PC-9 (cell line): Measurements from ENCODE around the gene NMNAT3. TPM values are rescaled to one million over a fixed set of nuclear protein-coding genes. Genes with fewer than 3 reads are reported as not detected.

ENCODE experiments used
- BruUV-seq: library from RNA; stranded (reverse); fragments of 400-500 nt; replicated peaks from 2 replicates; lab custom pipeline; 2021; lab: Mats Ljungman, UMichigan
- CTCF ChIA-PET: fragments of 300-600 bp; sonication (Branson Sonifier 250); formaldehyde crosslinking; loops from one replicate; lab custom pipeline; 2022; ENCODE audit warnings: antibody characterized with exemption; lab: Charles Lee
- POLR2A ChIA-PET: fragments of 300-600 bp; sonication (Branson Sonifier 250); formaldehyde crosslinking; loops from one replicate; lab custom pipeline; 2022; ENCODE audit warnings: antibody characterized with exemption; ENCODE audit not compliant: unreplicated experiment; lab: Charles Lee
- DNase-seq, 2 experiments: peaks; one replicate each; pipeline versions ENCODE4 v3.0.0 to v3.0.0-alpha.2; 2015 to 2022; ENCODE audit warnings: mixed read lengths in 1 of 2
- H2AFZ ChIP-seq: fragments of 200-600 bp; sonication (generic); 2 replicates; pipeline ENCODE4 v1.8.1; 2017; ENCODE audit warnings: antibody characterized with exemption
- H3F3A ChIP-seq: fragments of 200-600 bp; sonication (generic); 2 replicates; pipeline ENCODE4 v1.8.1; 2017; ENCODE audit warnings: antibody characterized with exemption, mild to moderate bottlenecking, low read depth; ENCODE audit not compliant: insufficient read depth
- H3K27ac ChIP-seq: fragments of 200-600 bp; sonication (generic); 2 replicates; pipeline ENCODE4 v1.6.1; 2016; ENCODE audit warnings: mixed run types
- H3K27me3 ChIP-seq: fragments of 200-600 bp; sonication (generic); 2 replicates; pipeline ENCODE4 v1.6.1; 2016; ENCODE audit warnings: low read depth, mixed run types; ENCODE audit not compliant: insufficient read depth
- H3K36me3 ChIP-seq: fragments of 200-600 bp; sonication (generic); 2 replicates; pipeline ENCODE4 v1.6.1; 2016; ENCODE audit warnings: low read depth, mixed run types
- H3K4me1 ChIP-seq: fragments of 200-600 bp; sonication (generic); replicated peaks from 2 replicates; pipeline ENCODE4 v1.6.1; 2016; ENCODE audit warnings: mixed run types; ENCODE audit not compliant: insufficient read depth
- H3K4me2 ChIP-seq: fragments of 200-600 bp; sonication (generic); 2 replicates; pipeline ENCODE4 v1.6.1; 2017; ENCODE audit warnings: mixed run types
- H3K4me3 ChIP-seq: fragments of 200-600 bp; sonication (generic); 2 replicates; pipeline ENCODE4 v1.6.1; 2016; ENCODE audit warnings: mixed run types
- H3K79me2 ChIP-seq: fragments of 200-600 bp; sonication (generic); 2 replicates; pipeline ENCODE4 v1.6.1; 2017; ENCODE audit warnings: low read depth, mixed run types
- H3K9me2 ChIP-seq: fragments of 200-600 bp; sonication (generic); 2 replicates; pipeline ENCODE4 v1.8.1; 2017; ENCODE audit warnings: mild to moderate bottlenecking; ENCODE audit not compliant: insufficient read depth
- H3K9me3 ChIP-seq: fragments of 200-600 bp; sonication (generic); 2 replicates; pipeline ENCODE4 v1.8.1; 2016; ENCODE audit warnings: low read depth; ENCODE audit not compliant: insufficient read depth
- H4K20me1 ChIP-seq: fragments of 200-600 bp; sonication (generic); 2 replicates; pipeline ENCODE4 v1.8.1; 2017; ENCODE audit not compliant: insufficient read depth
- EZH2 ChIP-seq: fragments of 200-600 bp; sonication (generic); IDR thresholded peaks from 2 replicates; pipeline ENCODE4 v1.8.0; 2017; ENCODE audit warnings: antibody characterized with exemption, low read depth
- intact Hi-C: fragments of 100-400 bp; cut with micrococcal nuclease; formaldehyde crosslinking; loops from one replicate; pipeline ENCODE4 v1.10.0; 2022; ENCODE audit not compliant: unreplicated experiment
- total RNA-seq: library from RNA; stranded (reverse); gene quantifications from 2 replicates; pipeline ENCODE4 v1.2.3, GENCODE V29; 2021
- TF ChIP-seq, protein P1 (sequence below): fragments of 200-600 bp; sonication (generic); conservative IDR thresholded peaks from 2 replicates; pipeline ENCODE4 v1.6.1; 2017; ENCODE audit warnings: mixed run types, antibody characterized with exemption, mild to moderate bottlenecking, moderate library complexity

The NMNAT3 gene
- total RNA-seq, 1 experiment from 2014 or later, result 1.6 TPM

- Histone ChIP-seq H3K4me2 (no peak overlapping the region), H2AFZ (no peak overlapping the region), H3K79me2 (no peaks in the 10 kb centered on the region), H3K27ac (no peak overlapping the region), H4K20me1 (no peaks in the 10 kb centered on the region; the same call in 1 of the 2 replicates), H3K27me3 (no peaks in the 10 kb centered on the region), H3K4me1 (0 out of 2 replicates have a peak, but pooled peaks cover 4% of the 10 kb centered on the region), H3K36me3 (no peaks in the 10 kb centered on the region), H3K9me3 (no peaks in the 10 kb centered on the region), H3F3A (no peaks in the 10 kb centered on the region), H3K9me2 (no peaks in the 10 kb centered on the region; the same call in 1 of the 2 replicates), H3K4me3 (no peak overlapping the region)
- TF ChIP-seq, protein P1, sequence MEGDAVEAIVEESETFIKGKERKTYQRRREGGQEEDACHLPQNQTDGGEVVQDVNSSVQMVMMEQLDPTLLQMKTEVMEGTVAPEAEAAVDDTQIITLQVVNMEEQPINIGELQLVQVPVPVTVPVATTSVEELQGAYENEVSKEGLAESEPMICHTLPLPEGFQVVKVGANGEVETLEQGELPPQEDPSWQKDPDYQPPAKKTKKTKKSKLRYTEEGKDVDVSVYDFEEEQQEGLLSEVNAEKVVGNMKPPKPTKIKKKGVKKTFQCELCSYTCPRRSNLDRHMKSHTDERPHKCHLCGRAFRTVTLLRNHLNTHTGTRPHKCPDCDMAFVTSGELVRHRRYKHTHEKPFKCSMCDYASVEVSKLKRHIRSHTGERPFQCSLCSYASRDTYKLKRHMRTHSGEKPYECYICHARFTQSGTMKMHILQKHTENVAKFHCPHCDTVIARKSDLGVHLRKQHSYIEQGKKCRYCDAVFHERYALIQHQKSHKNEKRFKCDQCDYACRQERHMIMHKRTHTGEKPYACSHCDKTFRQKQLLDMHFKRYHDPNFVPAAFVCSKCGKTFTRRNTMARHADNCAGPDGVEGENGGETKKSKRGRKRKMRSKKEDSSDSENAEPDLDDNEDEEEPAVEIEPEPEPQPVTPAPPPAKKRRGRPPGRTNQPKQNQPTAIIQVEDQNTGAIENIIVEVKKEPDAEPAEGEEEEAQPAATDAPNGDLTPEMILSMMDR, result no peak
- no peak for TF ChIP-seq EZH2
- ChIA-PET CTCF (interaction anchor here (0.5 kb wide), 1 partner anchor 887 kb away, joined by 3 read pairs; no protein-coding TSS in a partner anchor), POLR2A (no interaction called here)
- no peak for DNase-seq
- intact Hi-C loops, result no loop called here
- BruUV-seq, result no TSS peak
These were observed 5.7 kb downstream of the NMNAT3 start for GRCh38 chr3:139671863-139672646.

DNA sequence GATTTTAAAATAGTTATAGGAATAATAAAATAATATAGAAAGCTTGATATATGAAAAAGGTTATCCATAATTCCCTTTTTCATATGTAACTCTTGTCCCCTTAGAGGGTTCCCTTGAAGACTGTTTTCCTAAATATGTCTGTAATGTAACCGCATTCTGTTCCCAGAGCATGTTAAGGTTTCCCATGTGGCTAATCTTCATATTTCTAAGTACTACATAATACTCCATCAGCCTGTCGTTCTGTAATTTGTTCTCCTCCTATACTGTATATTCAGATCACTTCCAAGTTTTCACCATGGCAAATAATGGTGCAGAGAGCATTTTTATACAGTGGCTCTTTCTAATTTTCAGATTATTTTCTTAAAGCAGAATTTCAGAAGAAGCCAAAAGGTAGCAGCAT is 6.7 kb downstream of the NMNAT3 start:
- no peaks in the 10 kb centered on the region for H3K36me3 ChIP-seq
- no peaks in the 10 kb centered on the region for H3F3A ChIP-seq
- ChIA-PET POLR2A (no interaction called here), CTCF (no interaction called here)
- no peaks in the 10 kb centered on the region for H3K9me3 ChIP-seq
- intact Hi-C loops, result no loop called here
- no peak overlapping the region for H3K4me2 ChIP-seq
- no peak overlapping the region for H2AFZ ChIP-seq
- H3K27me3 ChIP-seq, result no peaks in the 10 kb centered on the region
- BruUV-seq, result no TSS peak
- H4K20me1 ChIP-seq, result no peaks in the 10 kb centered on the region; the same call in 1 of the 2 replicates
- H3K4me1 ChIP-seq, result no peaks in the 10 kb centered on the region
- no peak overlapping the region for H3K27ac ChIP-seq
- no peaks in the 10 kb centered on the region; the same call in 1 of the 2 replicates for H3K9me2 ChIP-seq
- H3K79me2 ChIP-seq, result no peaks in the 10 kb centered on the region
- no peak for DNase-seq
- no peak overlapping the region for H3K4me3 ChIP-seq
- TF ChIP-seq, protein P1, result no peak
- no peak for TF ChIP-seq EZH2

GRCh38 chr3:139670196-139670595 is 7.6 kb downstream of the NMNAT3 start:
- Histone ChIP-seq H3K4me3 (no peak overlapping the region), H3K9me3 (no peaks in the 10 kb centered on the region), H3K9me2 (no peaks in the 10 kb centered on the region; the same call in 1 of the 2 replicates), H4K20me1 (no peaks in the 10 kb centered on the region; the same call in 1 of the 2 replicates), H3K27me3 (no peaks in the 10 kb centered on the region), H2AFZ (no peak overlapping the region), H3K79me2 (no peaks in the 10 kb centered on the region), H3K36me3 (no peaks in the 10 kb centered on the region), H3K27ac (no peak overlapping the region), H3K4me2 (no peak overlapping the region), H3K4me1 (no peaks in the 10 kb centered on the region), H3F3A (no peaks in the 10 kb centered on the region)
- no TSS peak for BruUV-seq
- TF ChIP-seq, protein P1, result no peak
- TF ChIP-seq EZH2, result no peak
- intact Hi-C loops, result no loop called here
- CTCF ChIA-PET, result no interaction called here
- no peak for DNase-seq
- POLR2A ChIA-PET, result no interaction called here
